Measurements from ENCODE around the gene APOO.

- no peak for TF ChIP-seq EZH2 (IDR thresholded peaks at IDR 0.05)
- TF ChIP-seq JUND (IDR thresholded peaks at IDR 0.05): no peak
- no peak for TF ChIP-seq EZH2phosphoT487 (IDR thresholded peaks at IDR 0.05; ENCODE audit: borderline replicate concordance)
- TF ChIP-seq, protein P1, sequence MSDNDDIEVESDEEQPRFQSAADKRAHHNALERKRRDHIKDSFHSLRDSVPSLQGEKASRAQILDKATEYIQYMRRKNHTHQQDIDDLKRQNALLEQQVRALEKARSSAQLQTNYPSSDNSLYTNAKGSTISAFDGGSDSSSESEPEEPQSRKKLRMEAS (IDR thresholded peaks at IDR 0.05): no peak
- TF ChIP-seq, protein P2, sequence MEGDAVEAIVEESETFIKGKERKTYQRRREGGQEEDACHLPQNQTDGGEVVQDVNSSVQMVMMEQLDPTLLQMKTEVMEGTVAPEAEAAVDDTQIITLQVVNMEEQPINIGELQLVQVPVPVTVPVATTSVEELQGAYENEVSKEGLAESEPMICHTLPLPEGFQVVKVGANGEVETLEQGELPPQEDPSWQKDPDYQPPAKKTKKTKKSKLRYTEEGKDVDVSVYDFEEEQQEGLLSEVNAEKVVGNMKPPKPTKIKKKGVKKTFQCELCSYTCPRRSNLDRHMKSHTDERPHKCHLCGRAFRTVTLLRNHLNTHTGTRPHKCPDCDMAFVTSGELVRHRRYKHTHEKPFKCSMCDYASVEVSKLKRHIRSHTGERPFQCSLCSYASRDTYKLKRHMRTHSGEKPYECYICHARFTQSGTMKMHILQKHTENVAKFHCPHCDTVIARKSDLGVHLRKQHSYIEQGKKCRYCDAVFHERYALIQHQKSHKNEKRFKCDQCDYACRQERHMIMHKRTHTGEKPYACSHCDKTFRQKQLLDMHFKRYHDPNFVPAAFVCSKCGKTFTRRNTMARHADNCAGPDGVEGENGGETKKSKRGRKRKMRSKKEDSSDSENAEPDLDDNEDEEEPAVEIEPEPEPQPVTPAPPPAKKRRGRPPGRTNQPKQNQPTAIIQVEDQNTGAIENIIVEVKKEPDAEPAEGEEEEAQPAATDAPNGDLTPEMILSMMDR (IDR thresholded peaks at IDR 0.05 in 2 of 3, conservative IDR thresholded peaks at IDR 0.05 in 1 of 3; ENCODE audit: borderline replicate concordance in 1 of 3, insufficient read depth in 1 of 3, low read depth in 2 of 3, low read length in 2 of 3): no peak
- TF ChIP-seq ATF3 (IDR thresholded peaks at IDR 0.05): no peak
- TF ChIP-seq POLR2AphosphoS5 (IDR thresholded peaks at IDR 0.05; ENCODE audit: low read depth, low read length): no peak
- no peak for TF ChIP-seq RAD21 (IDR thresholded peaks at IDR 0.05; ENCODE audit: low read depth)
- no peak for TF ChIP-seq SRF (IDR thresholded peaks at IDR 0.05; ENCODE audit: low read depth)
- no peak for TF ChIP-seq REST (IDR thresholded peaks at IDR 0.05; ENCODE audit: low read depth)
- TF ChIP-seq POLR2A (IDR thresholded peaks at IDR 0.05; ENCODE audit: borderline replicate concordance, extremely low read depth, insufficient read depth, insufficient read length): no peak
Observed at GRCh38 chrX:23810279-23810678, 97.5 kb downstream of the APOO start.

Measured in HCT116 (cell line).